ENCODE results near the gene FLNA. TPM values are rescaled to one million over a fixed set of nuclear protein-coding genes. Genes with fewer than 3 reads are reported as not detected.

Gene FLNA
- total RNA-seq, 2 experiments from 2014 or later: 1,012 to 1,022 TPM

DNA sequence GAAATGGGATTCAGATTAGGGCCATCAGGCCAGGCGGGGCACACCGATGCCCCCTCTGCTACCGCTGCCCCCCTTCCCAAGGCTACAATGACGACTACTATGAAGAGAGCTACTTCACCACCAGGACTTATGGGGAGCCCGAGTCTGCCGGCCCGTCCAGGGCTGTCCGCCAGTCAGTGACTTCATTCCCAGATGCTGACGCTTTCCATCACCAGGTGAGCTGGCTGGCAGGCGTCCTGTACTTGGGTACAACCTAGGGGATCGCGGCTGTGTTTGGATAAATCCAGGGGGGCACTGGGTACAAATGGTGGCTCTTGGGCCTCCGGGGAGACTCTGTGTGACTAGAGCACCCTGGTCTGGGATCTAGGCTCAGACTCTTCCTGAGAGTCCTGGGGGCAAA lies 5.7 kb upstream of the FLNA start:
- H3K4me3 Mint-ChIP-seq: peak overlapping the region; percentile 93
- ATAC-seq (ENCODE audit: poor library complexity) (no peak), DNase-seq (no peak)
- intact Hi-C loops (cut with DNase I, micrococcal nuclease): no loop called here
- H3K36me3 Mint-ChIP-seq (ENCODE audit: low read depth): peaks cover 37% of the 10 kb centered on the region
- CTCF ChIA-PET: no interaction called here
- peak overlapping the region; percentile 77 for H3K4me3 ChIP-seq (ENCODE audit: low read length)
- no peaks in the 10 kb centered on the region for H3K27me3 Mint-ChIP-seq
- peaks cover 5% of the 10 kb centered on the region for H3K4me1 Mint-ChIP-seq (ENCODE audit: low read depth)
- H3K36me3 ChIP-seq (ENCODE audit: insufficient read depth, low read length): peaks cover 8% of the 10 kb centered on the region
- H3K27me3 ChIP-seq (ENCODE audit: control insufficient read depth in 1 of 2, insufficient read depth in 2 of 2, low read length in 2 of 2): no peaks in the 10 kb centered on the region
- peak overlapping the region; percentile 92 to 96 for H3K27ac ChIP-seq (ENCODE audit: low read depth in 1 of 2, low read length in 2 of 2)
- POLR2A ChIA-PET: interaction anchor here (1.0 to 1.8 kb wide), 4 partner anchors 10 to 413 kb away, joined by 3 to 23 read pairs (median 10); partner anchors contain the start of genes HCFC1 and RPL10
- no peaks in the 10 kb centered on the region for H3K9me3 Mint-ChIP-seq
- TF ChIP-seq, protein P1, sequence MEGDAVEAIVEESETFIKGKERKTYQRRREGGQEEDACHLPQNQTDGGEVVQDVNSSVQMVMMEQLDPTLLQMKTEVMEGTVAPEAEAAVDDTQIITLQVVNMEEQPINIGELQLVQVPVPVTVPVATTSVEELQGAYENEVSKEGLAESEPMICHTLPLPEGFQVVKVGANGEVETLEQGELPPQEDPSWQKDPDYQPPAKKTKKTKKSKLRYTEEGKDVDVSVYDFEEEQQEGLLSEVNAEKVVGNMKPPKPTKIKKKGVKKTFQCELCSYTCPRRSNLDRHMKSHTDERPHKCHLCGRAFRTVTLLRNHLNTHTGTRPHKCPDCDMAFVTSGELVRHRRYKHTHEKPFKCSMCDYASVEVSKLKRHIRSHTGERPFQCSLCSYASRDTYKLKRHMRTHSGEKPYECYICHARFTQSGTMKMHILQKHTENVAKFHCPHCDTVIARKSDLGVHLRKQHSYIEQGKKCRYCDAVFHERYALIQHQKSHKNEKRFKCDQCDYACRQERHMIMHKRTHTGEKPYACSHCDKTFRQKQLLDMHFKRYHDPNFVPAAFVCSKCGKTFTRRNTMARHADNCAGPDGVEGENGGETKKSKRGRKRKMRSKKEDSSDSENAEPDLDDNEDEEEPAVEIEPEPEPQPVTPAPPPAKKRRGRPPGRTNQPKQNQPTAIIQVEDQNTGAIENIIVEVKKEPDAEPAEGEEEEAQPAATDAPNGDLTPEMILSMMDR (IDR thresholded peaks at IDR 0.05): no peak
- no peaks in the 10 kb centered on the region for H3K9me3 ChIP-seq (ENCODE audit: control insufficient read depth in 1 of 2, insufficient read depth in 1 of 2, low read length in 2 of 2)
- H3K4me1 ChIP-seq (ENCODE audit: insufficient read depth, low read length): peaks cover 43% of the 10 kb centered on the region
- H3K27ac Mint-ChIP-seq: peak overlapping the region; percentile 94

DNA sequence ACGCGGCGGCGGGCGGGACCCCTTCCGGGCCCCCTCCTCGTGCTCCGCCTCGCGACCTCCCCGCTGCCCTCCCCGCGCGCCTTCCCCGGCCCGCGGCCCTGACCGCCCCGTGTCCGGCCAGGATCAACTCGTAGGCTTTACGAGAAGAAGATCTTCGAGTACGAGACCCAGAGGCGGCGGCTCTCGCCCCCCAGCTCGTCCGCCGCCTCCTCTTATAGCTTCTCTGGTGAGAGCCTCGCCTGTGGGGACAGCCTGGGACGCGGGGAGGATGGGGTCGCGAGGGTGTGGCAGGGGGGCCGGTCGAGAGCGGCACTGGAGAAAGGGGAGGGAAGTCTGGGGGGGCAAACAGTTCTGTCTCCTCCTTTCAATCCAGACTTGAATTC lies 5.1 kb upstream of the FLNA start:
- no peak for DNase-seq
- H3K36me3 ChIP-seq (ENCODE audit: insufficient read depth, low read length): peaks cover 8% of the 10 kb centered on the region
- H3K27me3 ChIP-seq (ENCODE audit: control insufficient read depth in 1 of 2, insufficient read depth in 2 of 2, low read length in 2 of 2): no peaks in the 10 kb centered on the region
- ChIA-PET CTCF (no interaction called here), POLR2A (interaction anchor here (1.0 to 1.8 kb wide), 10 partner anchors 9 to 413 kb away, joined by 3 to 23 read pairs (median 5); partner anchors contain the start of genes DNASE1L1, HCFC1 and RPL10)
- TF ChIP-seq, protein P1 (IDR thresholded peaks at IDR 0.05): no peak
- peaks cover 48% of the 10 kb centered on the region for H3K4me1 ChIP-seq (ENCODE audit: insufficient read depth, low read length)
- H3K4me1 Mint-ChIP-seq (ENCODE audit: low read depth): peaks cover 5% of the 10 kb centered on the region
- peak overlapping the region; percentile 94 for H3K27ac Mint-ChIP-seq
- peak overlapping the region; percentile 77 for H3K4me3 ChIP-seq (ENCODE audit: low read length)
- no peak for ATAC-seq (ENCODE audit: poor library complexity)
- H3K4me3 Mint-ChIP-seq: peak overlapping the region; percentile 93
- intact Hi-C loops (cut with DNase I, micrococcal nuclease): loop anchor here in 1 of 2 experiments (10.0 kb wide), 1 partner anchor 365 kb away; the partner anchor contains the start of gene IRAK1
- no peaks in the 10 kb centered on the region for H3K9me3 Mint-ChIP-seq
- peak overlapping the region; percentile 92 to 96 for H3K27ac ChIP-seq (ENCODE audit: low read depth in 1 of 2, low read length in 2 of 2)
- peaks cover 37% of the 10 kb centered on the region for H3K36me3 Mint-ChIP-seq (ENCODE audit: low read depth)
- no peaks in the 10 kb centered on the region for H3K9me3 ChIP-seq (ENCODE audit: control insufficient read depth in 1 of 2, insufficient read depth in 1 of 2, low read length in 2 of 2)
- no peaks in the 10 kb centered on the region for H3K27me3 Mint-ChIP-seq

DNA sequence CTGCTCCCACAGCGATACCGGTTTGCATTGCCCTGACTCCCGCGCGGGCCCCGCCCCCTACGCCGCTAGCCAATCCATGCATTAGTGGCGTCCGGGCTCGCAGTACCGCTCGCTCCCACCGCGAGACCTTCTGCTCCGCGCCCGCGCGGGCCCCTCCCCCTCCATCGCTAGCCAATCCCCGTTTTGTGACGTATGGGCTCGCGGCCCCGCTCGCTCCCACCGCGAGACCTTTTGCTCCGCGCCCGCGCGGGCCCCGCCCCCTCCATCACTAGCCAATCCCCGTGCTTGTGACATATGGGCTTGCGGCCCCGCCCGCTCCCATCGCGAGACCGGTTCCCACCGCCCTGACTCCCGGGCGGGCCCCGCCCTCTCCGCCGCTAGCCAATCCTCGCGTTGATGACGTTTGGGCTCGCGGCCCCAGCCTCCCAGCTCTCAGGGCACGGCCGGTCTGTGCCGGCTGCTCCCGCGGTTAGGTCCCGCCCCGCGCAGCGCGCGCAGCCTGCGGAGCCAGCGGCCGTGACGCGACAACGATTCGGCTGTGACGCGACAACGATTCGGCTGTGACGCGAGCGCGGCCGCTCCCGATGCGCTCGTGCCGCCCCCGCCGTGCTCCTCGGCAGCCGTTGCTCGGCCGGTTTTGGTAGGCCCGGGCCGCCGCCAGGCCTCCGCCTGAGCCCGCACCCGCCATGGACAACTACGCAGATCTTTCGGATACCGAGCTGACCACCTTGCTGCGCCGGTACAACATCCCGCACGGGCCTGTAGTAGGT lies 4.5 kb upstream of the FLNA start, which contains the start of gene EMD:
Gene EMD (plus strand): TSS at position 497 of the 770 bp plus-strand sequence. CDS start 190 bp downstream, at position 687.
- DNase-seq (peak; percentile 90 to 98 (median 96)), ATAC-seq (ENCODE audit: poor library complexity) (peak; percentile 78)
- TF ChIP-seq, protein P1 (IDR thresholded peaks at IDR 0.05): no peak
- H3K4me3 Mint-ChIP-seq: peak within 1 kb of the TSS; percentile 93
- peaks cover 8% of the 10 kb centered on the region for H3K36me3 ChIP-seq (ENCODE audit: insufficient read depth, low read length)
- H3K27me3 ChIP-seq (ENCODE audit: control insufficient read depth in 1 of 2, insufficient read depth in 2 of 2, low read length in 2 of 2): no peaks in the 10 kb centered on the region
- H3K4me1 Mint-ChIP-seq (ENCODE audit: low read depth): peaks cover 5% of the 10 kb centered on the region
- peak within 1 kb of the TSS; percentile 92 to 96 for H3K27ac ChIP-seq (ENCODE audit: low read depth in 1 of 2, low read length in 2 of 2)
- intact Hi-C loops (cut with DNase I, micrococcal nuclease): loop anchor here in 1 of 2 experiments (10.0 kb wide), 1 partner anchor 364 kb away; the partner anchor contains the start of gene IRAK1
- ChIA-PET POLR2A (interaction anchor here (0.7 to 1.8 kb wide), 11 partner anchors 9 to 412 kb away, joined by 3 to 23 read pairs (median 4); partner anchors contain the start of genes DNASE1L1, HCFC1 and RPL10), CTCF (no interaction called here)
- H3K27ac Mint-ChIP-seq: peak within 1 kb of the TSS; percentile 94
- H3K9me3 ChIP-seq (ENCODE audit: control insufficient read depth in 1 of 2, insufficient read depth in 1 of 2, low read length in 2 of 2): no peaks in the 10 kb centered on the region
- peaks cover 37% of the 10 kb centered on the region for H3K36me3 Mint-ChIP-seq (ENCODE audit: low read depth)
- H3K4me3 ChIP-seq (ENCODE audit: low read length): peak within 1 kb of the TSS; percentile 77
- no peaks in the 10 kb centered on the region for H3K27me3 Mint-ChIP-seq
- H3K9me3 Mint-ChIP-seq: no peaks in the 10 kb centered on the region
- peaks cover 47% of the 10 kb centered on the region for H3K4me1 ChIP-seq (ENCODE audit: insufficient read depth, low read length)

Data from CD4-positive, alpha-beta T cell (primary cell).